Endometrial microvascular endothelial cells (primary cell): ENCODE measurements around the gene MAD1L1. TPM values are rescaled to one million over a fixed set of nuclear protein-coding genes. Genes with fewer than 3 reads are reported as not detected.

Source experiments
- in situ Hi-C: cut with HindIII; loops from 2 replicates; pipeline ENCODE4 v1.10.0; 2017; ENCODE audit warnings: low sequenced_read_pairs, low pct_unique_long_range_greater_than_20kb; ENCODE audit errors: inconsistent ontology term
- total RNA-seq: library from RNA; depleted of rRNA; stranded (reverse); fragments of >200 nt; gene quantifications from one replicate; pipeline ENCODE4 v1.2.3, GENCODE V29; 2015; ENCODE audit errors: inconsistent ontology term

Gene MAD1L1
- total RNA-seq, 1 donor from 2014 or later = 44.7 TPM

- in situ Hi-C loops = no loop called here
These were observed 28.1 kb upstream of the MAD1L1 start for GRCh38 chr7:2260820-2261219.

- in situ Hi-C loops = no loop called here
These were observed 26.7 kb upstream of the MAD1L1 start for GRCh38 chr7:2259480-2259879.

- in situ Hi-C loops = no loop called here
These were observed 26.1 kb upstream of the MAD1L1 start for GRCh38 chr7:2258661-2259365.

GRCh38 chr7:2257651-2258050 lies 24.9 kb upstream of the MAD1L1 start:
- in situ Hi-C loops = no loop called here

- in situ Hi-C loops = no loop called here
These were observed 24.4 kb upstream of the MAD1L1 start for GRCh38 chr7:2257046-2257551.

GRCh38 chr7:2256306-2257045 lies 23.7 kb upstream of the MAD1L1 start:
- in situ Hi-C loops = no loop called here

- in situ Hi-C loops = no loop called here
These were observed 22.7 kb upstream of the MAD1L1 start for GRCh38 chr7:2255145-2256139.

GRCh38 chr7:2254429-2255144 lies 21.8 kb upstream of the MAD1L1 start:
- in situ Hi-C loops = no loop called here

- in situ Hi-C loops = no loop called here
These were observed 20.9 kb upstream of the MAD1L1 start for GRCh38 chr7:2253525-2254244.

- in situ Hi-C loops = no loop called here
These were observed 20.3 kb upstream of the MAD1L1 start for GRCh38 chr7:2253021-2253420.

- in situ Hi-C loops = no loop called here
These were observed 19.4 kb upstream of the MAD1L1 start for GRCh38 chr7:2251841-2252771.

GRCh38 chr7:2251381-2251780 lies 18.6 kb upstream of the MAD1L1 start:
- in situ Hi-C loops = no loop called here

GRCh38 chr7:2249744-2250323 lies 17.1 kb upstream of the MAD1L1 start:
- in situ Hi-C loops = no loop called here

GRCh38 chr7:2248984-2249694 lies 16.4 kb upstream of the MAD1L1 start:
- in situ Hi-C loops = no loop called here

- in situ Hi-C loops = no loop called here
These were observed 14.6 kb upstream of the MAD1L1 start for GRCh38 chr7:2247141-2247995.
